GM21515 (cell line): ENCODE data around the gene CDK15.
"Not testable (repeated sequence)": the region's sequence is repeated elsewhere in the genome, so short reads cannot be mapped to it uniquely, and the experiment has no call there.

Experiments
- ATAC-seq: cut with Tn5 transposase; IDR thresholded peaks from one replicate; pipeline ENCODE4 v1.9.1; 2021; ENCODE audit not compliant: unreplicated experiment

Gene CDK15

GRCh38 chr2:201827621-201828020 lies 21.3 kb downstream of the CDK15 start:
- no peak for ATAC-seq

GRCh38 chr2:201828220-201828619 lies 21.9 kb downstream of the CDK15 start:
- ATAC-seq: no peak

GRCh38 chr2:201830666-201831065 lies 24.3 kb downstream of the CDK15 start:
- no peak for ATAC-seq

GRCh38 chr2:201831469-201831868 lies 25.1 kb downstream of the CDK15 start:
- ATAC-seq: no peak

GRCh38 chr2:201833781-201834180 lies 27.4 kb downstream of the CDK15 start:
- ATAC-seq: no peak

GRCh38 chr2:201835066-201835465 lies 28.7 kb downstream of the CDK15 start:
- ATAC-seq: no peak

- no peak for ATAC-seq
Measured at GRCh38 chr2:201837391-201837790, 31.1 kb downstream of the CDK15 start.

- ATAC-seq: no peak
Measured at GRCh38 chr2:201837824-201838431, 31.6 kb downstream of the CDK15 start.

GRCh38 chr2:201839727-201840126 lies 33.4 kb downstream of the CDK15 start:
- no peak for ATAC-seq

GRCh38 chr2:201840726-201841125 lies 34.4 kb downstream of the CDK15 start:
- ATAC-seq: no peak

GRCh38 chr2:201842131-201842860 lies 36.0 kb downstream of the CDK15 start:
- no peak for ATAC-seq

- not testable (repeated sequence) for ATAC-seq
Measured at GRCh38 chr2:201844922-201845321, 38.6 kb downstream of the CDK15 start.

GRCh38 chr2:201847481-201847880 lies 41.1 kb downstream of the CDK15 start:
- no peak for ATAC-seq

- ATAC-seq: no peak
Measured at GRCh38 chr2:201852462-201852861, 46.1 kb downstream of the CDK15 start.

- ATAC-seq: no peak
Measured at GRCh38 chr2:201852878-201853415, 46.6 kb downstream of the CDK15 start.

- ATAC-seq: no peak
Measured at GRCh38 chr2:201854221-201854801, 48.0 kb downstream of the CDK15 start.

GRCh38 chr2:201854841-201855240 lies 48.5 kb downstream of the CDK15 start:
- ATAC-seq: no peak

- ATAC-seq: no peak
Measured at GRCh38 chr2:201855356-201855755, 49.0 kb downstream of the CDK15 start.

- ATAC-seq: no peak
Measured at GRCh38 chr2:201857326-201857725, 51.0 kb downstream of the CDK15 start.

GRCh38 chr2:201858281-201859184 lies 52.2 kb downstream of the CDK15 start:
- no peak for ATAC-seq

GRCh38 chr2:201859949-201860348 lies 53.6 kb downstream of the CDK15 start:
- ATAC-seq: no peak
